HG03196 (cell line): ENCODE results near the gene HOXB6.

ENCODE experiments used
- ATAC-seq: cut with Tn5 transposase; IDR thresholded peaks from one replicate; pipeline ENCODE4 v1.9.1; 2021; ENCODE audit not compliant: unreplicated experiment

The HOXB6 gene

GRCh38 chr17:48583708-48584222 lies 21.0 kb downstream of the HOXB6 start:
- no peak for ATAC-seq

- ATAC-seq: no peak
Observed at GRCh38 chr17:48582750-48583069, 22.1 kb downstream of the HOXB6 start.

GRCh38 chr17:48579760-48580554 lies 24.8 kb downstream of the HOXB6 start:
- no peak for ATAC-seq

- ATAC-seq: no peak
Observed at GRCh38 chr17:48579471-48579759, 25.4 kb downstream of the HOXB6 start.

- ATAC-seq: peak; percentile 17
Observed at GRCh38 chr17:48578616-48579470, 25.9 kb downstream of the HOXB6 start.

GRCh38 chr17:48577946-48578615 lies 26.7 kb downstream of the HOXB6 start, which contains the start of gene HOXB4:
Gene HOXB4, minus strand, starts transcription at chr17:48578350. Its CDS starts 31 bp downstream, at chr17:48578319.
- ATAC-seq: peak; percentile 55

- ATAC-seq: no peak
Observed at GRCh38 chr17:48577330-48577945, 27.3 kb downstream of the HOXB6 start.

- no peak for ATAC-seq
Observed at GRCh38 chr17:48576479-48577309, 28.1 kb downstream of the HOXB6 start.

GRCh38 chr17:48575673-48576478 lies 28.9 kb downstream of the HOXB6 start:
- ATAC-seq: no peak

GRCh38 chr17:48575066-48575582 lies 29.7 kb downstream of the HOXB6 start:
- no peak for ATAC-seq

GRCh38 chr17:48574505-48575065 lies 30.2 kb downstream of the HOXB6 start:
- ATAC-seq: no peak

GRCh38 chr17:48571826-48572417 lies 32.9 kb downstream of the HOXB6 start:
- ATAC-seq: no peak

GRCh38 chr17:48571024-48571818 lies 33.6 kb downstream of the HOXB6 start:
- ATAC-seq: no peak

GRCh38 chr17:48570325-48571023 lies 34.3 kb downstream of the HOXB6 start:
- no peak for ATAC-seq

- ATAC-seq: no peak
Observed at GRCh38 chr17:48569674-48570324, 35.0 kb downstream of the HOXB6 start.

- ATAC-seq: no peak
Observed at GRCh38 chr17:48569240-48569582, 35.6 kb downstream of the HOXB6 start.
